H1 (cell line): ENCODE measurements around the gene ITPKB. TPM values are rescaled to one million over a fixed set of nuclear protein-coding genes. Genes with fewer than 3 reads are reported as not detected.

ENCODE experiments used
- BACH1 ChIP-seq: IDR thresholded peaks from 2 replicates; pipeline ENCODE4 v1.6.1; 2012; ENCODE audit warnings: low read length, improper control_type of control experiment
- BRCA1 ChIP-seq: IDR thresholded peaks from 2 replicates; pipeline ENCODE4 v1.6.1; 2012; ENCODE audit warnings: low read depth, low read length, improper control_type of control experiment
- CBX8 ChIP-seq: fragments of 300-800, 300-1000 bp; sonication (generic); IDR thresholded peaks from 2 replicates; pipeline ENCODE4 v1.7.1; 2016; ENCODE audit warnings: low read depth, low read length, borderline replicate concordance
- CTBP2 ChIP-seq: IDR thresholded peaks from 2 replicates; pipeline ENCODE4 v1.7.0; 2011; ENCODE audit warnings: borderline replicate concordance, mild to moderate bottlenecking, moderate library complexity, mixed read lengths, low read length; ENCODE audit not compliant: insufficient read depth, insufficient read length
- EGR1 ChIP-seq: IDR thresholded peaks from 2 replicates; pipeline ENCODE4 v1.6.1; 2011; ENCODE audit warnings: low read depth, low read length, borderline replicate concordance
- FOSL1 ChIP-seq: IDR thresholded peaks from 2 replicates; pipeline ENCODE4 v1.6.1; 2011; ENCODE audit warnings: mild to moderate bottlenecking, low read depth, low read length, moderate library complexity; ENCODE audit not compliant: insufficient read depth
- NRF1 ChIP-seq: IDR thresholded peaks from 2 replicates; pipeline ENCODE4 v1.6.1; 2011; ENCODE audit warnings: mild to moderate bottlenecking, low read depth, low read length, improper control_type of control experiment
- polyA plus RNA-seq, 7 experiments: library from polyadenylated mRNA; depleted of rRNA in 3 of 7; stranded (reverse) in 5 of 7; unstranded in 2 of 7; fragments of >200 nt in 5 of 7; fragments of 200-250 nt in 2 of 7; gene quantifications; 1 replicate in 5 of 7; 2 replicates in 1 of 7; 4 replicates in 1 of 7; pipeline versions ENCODE4 v1.2.1 to v1.2.3, GENCODE V29; 2011 to 2013; ENCODE audit warnings: missing spikeins in 2 of 7, mixed read lengths in 2 of 7
- total RNA-seq: library from RNA; stranded (reverse); fragmentation: NEBNext Ultra II Directional; extraction: Animal tissue kit (Norgen Biotek cat#: 25700); gene quantifications from 2 replicates; pipeline ENCODE4 v1.2.1, GENCODE V29; 2021
- TF ChIP-seq, protein P1 (sequence below): IDR thresholded peaks from 2 replicates; pipeline ENCODE4 v1.6.1; 2012; ENCODE audit warnings: inconsistent platforms

The ITPKB gene
- total and polyA plus RNA-seq, 2 of the 8 experiments (the other 6 are each of a cell fraction or from before 2014, with no cell fraction given), result 1.7 to 4.8 TPM

DNA sequence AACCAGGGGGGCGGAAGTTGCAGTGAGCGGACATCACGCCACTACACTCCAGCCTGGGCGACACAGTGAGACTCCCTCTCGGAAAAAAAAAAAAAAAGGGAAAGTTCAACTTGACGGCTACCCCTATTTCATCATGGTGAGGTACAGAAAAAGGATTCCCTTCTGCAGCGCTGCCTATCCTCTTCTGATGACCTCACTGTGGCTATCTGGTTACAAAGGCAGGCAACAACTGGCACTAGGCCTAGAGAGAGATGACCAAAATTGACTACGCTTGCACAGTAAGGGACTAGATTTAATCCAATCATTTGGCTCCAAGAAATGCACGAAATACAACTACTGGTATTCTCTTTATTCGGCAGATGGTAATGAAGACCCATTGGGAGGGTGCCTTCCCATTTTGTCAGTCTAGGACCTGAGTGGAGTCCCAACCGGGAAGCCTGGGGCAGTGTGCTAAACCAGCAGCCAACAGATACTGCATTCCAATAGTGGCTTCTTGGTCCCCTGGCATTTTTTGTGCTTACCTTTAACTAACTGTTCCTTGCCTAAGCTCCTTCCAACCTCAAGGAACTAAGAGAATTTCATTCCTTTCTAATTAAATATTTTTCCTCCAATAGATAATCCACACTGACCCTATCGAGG is 36.6 kb downstream of the ITPKB start (continued):
- TF ChIP-seq BACH1 (no peak), EGR1 (no peak), NRF1 (no peak), CTBP2 (no peak), FOSL1 (no peak), CBX8 (no peak), BRCA1 (no peak)
- TF ChIP-seq, protein P1, sequence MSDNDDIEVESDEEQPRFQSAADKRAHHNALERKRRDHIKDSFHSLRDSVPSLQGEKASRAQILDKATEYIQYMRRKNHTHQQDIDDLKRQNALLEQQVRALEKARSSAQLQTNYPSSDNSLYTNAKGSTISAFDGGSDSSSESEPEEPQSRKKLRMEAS, result no peak
